Forelimb muscle (tissue), 1 donor: ENCODE measurements around the gene OTOF. TPM values are rescaled to one million over a fixed set of nuclear protein-coding genes. Genes with fewer than 3 reads are reported as not detected.

Experiments
- DNase-seq: peaks from one replicate; pipeline ENCODE4 v3.0.0-alpha.2; 2013; ENCODE audit warnings: low read depth
- polyA plus RNA-seq: library from polyadenylated mRNA; unstranded; fragments of 120-200 nt; gene quantifications from one replicate; pipeline ENCODE4 v1.2.1, GENCODE V29; 2013; ENCODE audit not compliant: insufficient read length

The OTOF gene
- polyA plus RNA-seq, 1 donor = 22.7 TPM

DNA sequence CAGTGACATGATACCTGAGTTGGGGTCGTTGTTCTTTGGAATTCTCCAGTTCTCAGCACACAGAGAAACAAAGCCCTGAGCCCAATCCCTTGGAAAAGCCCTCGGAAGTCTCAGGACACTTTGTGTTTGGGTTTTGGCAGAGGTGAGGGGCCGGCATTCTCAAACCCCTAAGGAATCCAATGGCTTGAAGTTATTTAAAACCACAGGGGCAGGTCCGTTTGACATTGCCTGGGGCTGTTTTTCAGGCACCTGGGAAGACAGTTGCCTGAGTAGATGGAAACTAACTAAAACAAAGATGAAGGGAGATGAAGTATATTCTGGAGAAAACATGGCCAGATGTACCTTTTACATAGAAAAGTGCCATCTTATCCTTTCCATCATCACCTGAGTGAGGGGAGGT lies 22.5 kb upstream of the OTOF start:
- DNase-seq = no peak

DNA sequence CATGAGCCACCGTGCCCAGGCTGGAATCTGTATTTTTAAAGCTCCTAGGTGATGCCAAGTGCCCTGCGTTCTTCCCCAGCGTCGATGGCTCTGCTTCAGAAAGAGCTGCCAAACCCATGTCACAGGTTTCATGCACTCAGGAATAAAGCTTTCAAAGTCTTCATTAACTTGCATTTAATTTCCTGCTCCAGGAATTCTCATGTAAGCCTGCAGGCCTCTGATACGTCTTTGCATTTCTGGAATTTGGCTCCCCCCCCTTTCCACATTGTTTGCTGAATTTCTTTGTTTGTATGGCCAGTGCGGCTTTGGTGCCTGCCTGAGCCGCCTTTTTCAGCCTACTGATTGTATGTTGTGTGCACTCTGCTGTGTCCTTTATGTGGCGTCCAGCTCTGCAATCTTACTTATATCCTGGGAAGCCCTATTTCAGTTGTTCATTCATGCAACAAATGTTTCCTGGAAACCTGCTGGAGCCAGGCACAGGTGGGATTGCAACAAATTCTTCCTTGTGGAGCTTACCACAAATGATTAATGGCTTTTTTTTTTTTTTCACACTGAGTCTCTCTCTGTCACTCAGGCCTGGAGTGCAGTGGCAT lies 17.9 kb upstream of the OTOF start:
- no peak for DNase-seq

DNA sequence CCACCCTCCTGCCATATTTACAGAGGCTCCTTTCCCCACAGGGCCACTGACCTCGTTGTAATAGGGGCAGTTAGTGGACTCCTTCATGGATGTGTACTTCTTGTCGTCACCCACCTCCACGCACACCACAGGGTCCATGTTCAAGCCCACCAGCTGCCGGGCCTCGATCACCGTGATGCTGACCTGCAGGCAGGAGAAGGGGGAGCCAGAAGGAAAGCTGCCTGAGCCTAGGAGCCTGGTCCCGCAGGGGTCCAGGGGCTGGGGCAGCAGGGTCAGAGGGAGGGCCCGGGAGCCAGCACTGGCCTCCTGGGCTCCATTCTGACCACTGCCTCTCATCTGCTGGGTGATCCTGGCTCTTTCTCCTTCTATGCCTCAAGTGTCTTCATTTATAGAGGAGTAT lies 17.0 kb upstream of the OTOF start:
- no peak for DNase-seq

DNA sequence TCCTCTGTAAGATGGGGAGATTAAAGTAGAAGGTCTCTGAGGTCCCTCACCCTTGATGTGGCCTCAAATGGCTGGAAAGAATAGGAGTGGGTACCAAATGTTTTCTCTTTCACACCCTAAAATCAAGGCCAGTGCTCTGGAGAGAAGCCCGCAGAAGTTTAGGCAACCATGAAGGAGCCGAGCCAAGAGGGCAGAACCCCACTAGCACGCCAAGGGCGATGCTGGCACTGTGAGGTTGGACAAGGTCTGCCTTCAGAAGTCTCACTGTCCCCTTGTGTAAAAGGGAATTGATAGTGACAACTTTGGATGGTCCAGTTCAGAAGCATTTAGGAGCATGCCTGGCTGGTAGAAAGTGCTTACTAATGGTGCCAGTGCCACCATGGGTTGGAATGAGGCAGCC lies 16.3 kb upstream of the OTOF start:
- DNase-seq = no peak

DNA sequence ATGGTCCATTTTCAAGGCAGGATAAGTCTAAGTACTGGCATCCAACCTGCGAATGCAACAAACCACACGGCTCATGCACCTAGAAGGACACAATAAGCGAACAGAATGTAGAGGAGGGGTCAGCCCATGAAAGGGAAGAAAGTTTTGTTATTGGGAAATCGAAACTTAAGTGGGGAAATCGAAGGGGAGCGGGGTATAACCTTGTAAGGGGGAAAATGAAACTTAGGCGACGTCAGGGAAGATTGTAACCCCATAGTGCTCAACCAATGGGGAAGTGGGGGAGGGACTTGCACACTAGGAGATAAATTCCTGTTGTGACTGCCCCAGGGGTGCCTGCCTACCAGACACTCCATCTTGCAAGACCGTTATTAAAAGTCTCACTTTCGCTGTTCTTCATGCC lies 15.6 kb upstream of the OTOF start:
- no peak for DNase-seq

DNA sequence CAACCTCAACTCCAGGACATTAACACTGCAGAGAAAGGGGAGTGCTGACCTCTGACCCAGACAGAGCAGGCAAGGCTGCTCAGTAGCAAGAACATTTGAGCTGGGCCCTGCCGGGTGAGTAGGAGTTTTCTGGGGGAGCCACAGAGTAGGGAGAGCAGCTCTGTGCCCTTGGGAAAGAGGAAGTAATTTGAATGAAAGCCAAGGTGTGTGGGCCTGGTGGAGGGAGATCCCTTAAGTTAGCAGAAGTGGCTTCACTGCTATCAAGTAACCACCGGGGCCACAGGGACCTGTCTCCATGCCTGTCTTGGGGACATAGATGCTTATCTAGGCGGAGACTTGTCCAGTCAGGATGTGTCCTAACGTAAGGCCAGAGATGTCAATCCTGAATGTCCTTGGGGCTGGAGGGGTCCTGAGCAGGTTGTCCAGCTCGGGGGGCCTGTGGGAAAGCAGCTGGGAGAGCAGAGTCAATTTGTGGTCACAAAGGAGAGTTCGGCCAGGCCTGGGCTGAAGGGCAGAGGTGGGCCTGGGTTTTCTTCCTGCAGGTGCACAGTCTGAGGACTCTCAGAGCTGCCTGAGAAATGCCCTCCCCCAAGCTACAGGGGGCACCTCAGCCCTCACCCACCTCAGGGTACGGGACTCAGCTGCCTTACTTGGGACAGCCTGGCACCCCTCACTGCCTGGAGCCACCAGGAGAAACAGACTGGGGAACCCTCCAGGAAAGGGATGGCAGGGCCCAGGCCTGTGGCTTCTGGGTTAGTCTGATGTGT lies 15.0 kb upstream of the OTOF start:
- DNase-seq = no peak

DNA sequence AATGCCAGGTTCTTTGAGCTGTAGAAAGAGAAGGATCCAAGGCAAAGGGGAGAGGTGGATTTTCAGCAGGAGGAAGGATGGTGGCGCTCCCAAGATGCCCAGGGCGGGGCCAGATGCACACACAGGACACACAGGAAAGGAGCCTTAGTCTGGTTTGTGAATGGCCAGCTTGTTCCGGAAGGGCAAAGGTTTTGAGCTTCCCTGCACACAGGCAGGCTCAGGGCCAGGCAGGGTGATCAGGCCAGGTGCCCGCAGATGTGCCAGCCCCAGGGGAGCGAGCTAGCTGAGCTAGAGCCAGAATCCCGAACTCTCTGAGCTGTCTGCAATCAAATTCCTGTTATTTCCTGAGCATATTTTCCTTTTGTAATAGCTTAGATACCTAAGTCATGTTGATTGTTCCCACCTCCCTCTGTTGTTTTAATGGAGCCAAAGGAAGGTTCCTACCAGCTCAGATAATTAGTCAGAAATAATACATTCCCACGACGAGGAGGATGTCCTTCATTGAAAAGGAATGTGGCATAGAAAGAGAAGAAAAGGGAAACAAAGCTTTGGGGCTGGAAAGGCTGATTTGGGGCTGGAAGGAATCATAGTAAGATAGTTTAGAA lies 13.7 kb upstream of the OTOF start:
- no peak for DNase-seq

DNA sequence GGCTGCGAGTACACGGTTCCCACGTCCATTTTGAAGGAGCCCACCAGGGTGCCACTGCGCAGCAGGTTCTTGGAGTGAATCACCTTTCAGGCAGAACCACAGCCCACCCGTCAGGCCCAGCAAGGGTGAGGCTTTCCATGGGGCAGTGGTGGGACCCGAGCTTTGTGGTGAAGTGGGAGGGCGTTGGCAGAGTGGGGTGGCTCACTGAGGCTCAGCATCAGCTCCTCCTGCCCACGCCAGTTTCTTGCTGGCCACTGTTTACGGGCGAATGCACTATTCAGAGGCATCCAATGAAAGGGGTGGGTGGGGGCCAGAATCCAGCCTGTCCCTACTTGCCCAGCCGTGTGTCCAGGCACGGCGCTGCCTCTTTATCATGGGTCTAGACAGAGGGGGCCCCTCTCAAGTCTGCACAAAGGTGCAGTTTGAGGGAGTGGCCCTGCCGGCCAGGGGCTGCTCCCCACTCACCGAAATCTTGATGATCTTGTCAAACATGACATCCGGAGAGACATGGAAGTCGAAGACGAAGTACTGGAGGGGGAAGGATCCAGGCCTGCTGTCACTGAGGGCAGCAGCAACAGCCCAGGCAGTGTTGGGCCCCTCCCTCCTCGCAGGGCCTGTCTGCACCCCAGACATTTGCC lies 11.4 kb upstream of the OTOF start:
- no peak for DNase-seq

DNA sequence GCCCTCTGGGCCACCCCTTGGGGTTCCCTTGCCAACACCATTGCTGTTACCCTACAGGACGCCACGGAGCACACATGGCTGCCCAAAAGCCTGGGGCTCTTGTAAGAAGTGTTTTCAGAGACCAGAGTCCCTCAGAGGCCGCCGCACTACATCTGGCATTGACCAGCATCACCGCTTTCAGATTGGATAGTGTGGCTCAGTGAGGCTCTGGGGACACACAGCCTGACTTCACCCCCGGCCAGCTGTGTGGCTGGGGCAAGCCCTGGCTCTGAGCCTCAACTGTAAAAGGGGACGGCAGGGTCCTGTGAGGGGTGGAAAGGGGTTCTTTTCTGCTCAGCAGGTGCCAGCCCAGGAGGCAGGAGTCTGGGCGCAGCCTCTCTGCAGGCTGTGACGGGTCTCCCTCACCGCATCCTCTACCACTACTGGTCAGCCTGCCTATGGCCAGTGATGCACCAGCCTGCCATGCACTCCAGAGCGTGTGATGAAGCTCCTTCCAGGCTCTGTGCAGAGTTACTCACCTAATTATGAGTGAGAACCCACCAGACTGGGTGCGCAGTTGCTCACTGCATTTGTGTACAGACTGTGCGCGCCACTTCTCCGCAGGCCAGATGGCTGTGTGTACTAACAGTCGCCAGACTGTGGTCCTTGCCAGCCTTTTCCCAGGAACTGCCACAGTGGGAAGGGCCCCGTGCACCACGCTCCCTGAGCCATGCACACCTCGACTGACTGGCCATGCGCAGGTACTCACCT lies 10.7 kb upstream of the OTOF start:
- no peak for DNase-seq

DNA sequence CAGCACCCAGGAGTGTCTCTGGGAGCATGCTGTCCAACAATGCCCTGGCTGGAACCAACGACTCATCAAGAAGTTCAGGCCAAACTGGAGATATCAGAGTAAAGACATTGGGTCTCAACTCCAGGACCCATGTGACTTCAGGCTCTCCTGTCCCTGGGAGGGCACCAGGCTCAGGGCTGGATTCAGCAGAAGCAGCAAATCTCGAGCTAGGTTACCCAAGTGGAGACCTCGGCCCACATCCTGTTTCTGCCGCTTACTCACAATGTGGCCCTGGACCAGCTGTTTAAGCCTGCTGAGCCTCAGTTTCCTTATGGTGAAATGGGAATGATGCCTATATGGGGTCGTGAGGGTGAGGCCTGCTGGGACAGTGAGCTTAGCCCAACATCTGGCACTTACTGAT lies 9.3 kb upstream of the OTOF start:
- no peak for DNase-seq

DNA sequence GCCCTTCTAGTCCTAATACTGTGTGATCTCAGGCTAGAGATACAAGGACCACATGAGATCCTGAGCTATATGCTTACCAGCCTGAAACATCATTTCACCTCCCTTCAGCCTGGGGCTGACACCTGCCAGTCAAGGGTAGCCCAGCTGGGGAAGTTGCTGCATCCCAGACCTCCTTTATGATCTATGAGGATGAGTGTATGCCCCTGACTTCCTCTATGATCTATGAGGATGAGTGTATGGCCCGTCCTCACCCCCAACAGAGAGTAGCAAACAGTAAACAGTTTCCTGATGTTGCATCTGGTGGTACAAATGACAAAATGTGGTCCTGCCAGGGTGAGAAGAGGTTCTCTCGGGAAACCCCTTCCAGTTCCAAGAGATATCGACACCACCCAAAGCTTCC lies 8.9 kb upstream of the OTOF start:
- DNase-seq = no peak

DNA sequence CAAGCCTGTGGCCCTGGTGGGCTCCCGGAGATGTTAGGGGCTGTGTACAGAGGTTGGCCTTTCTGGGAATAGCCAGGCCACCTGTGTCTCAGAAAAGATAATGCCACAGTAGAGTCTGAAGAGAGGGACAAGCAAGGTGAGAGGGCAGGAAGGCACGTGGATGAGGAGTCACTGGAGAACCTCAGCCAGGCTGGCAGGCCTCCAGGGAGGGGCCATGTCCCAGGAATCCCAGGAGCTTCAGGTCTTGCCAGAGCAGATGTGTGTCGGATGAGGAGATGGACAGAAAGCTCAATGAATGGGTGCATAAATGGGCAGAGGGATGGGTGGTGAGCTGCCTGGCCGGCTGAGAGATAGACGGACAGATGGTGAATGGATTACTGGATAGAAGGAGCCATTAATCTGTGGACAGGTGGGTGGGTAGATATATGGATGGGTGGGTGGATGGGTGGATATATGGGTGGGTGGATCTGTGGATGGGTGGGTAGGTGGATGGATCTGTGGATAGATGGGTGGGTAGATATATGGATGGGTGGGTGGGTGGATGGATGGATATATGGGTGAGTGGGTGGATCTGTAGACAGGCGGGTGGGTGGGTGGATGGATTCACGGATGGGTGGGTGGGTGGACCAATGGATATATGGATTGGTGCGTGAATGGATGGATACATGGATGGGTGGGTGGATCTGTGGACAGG lies 7.9 kb upstream of the OTOF start:
- DNase-seq = no peak

DNA sequence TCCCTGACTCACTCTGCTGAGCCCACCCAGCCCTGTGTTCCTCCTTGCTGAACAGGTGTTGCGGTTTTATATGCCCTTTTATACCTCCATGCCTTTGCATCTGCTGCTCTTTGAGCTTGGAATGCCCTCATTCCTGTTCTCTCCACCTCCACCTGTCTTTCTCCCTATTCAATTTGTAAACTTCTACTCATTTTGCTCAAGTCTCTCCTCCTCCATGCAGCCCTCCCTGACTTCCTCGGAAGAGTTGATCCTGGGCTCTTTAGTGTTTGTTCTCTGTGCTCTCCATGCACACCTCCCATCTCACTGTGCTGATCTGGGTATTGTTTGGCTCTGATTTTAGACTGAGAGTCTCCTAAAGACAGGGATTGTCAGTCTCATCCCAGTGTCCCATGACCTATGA lies 7.2 kb upstream of the OTOF start:
- no peak for DNase-seq

DNA sequence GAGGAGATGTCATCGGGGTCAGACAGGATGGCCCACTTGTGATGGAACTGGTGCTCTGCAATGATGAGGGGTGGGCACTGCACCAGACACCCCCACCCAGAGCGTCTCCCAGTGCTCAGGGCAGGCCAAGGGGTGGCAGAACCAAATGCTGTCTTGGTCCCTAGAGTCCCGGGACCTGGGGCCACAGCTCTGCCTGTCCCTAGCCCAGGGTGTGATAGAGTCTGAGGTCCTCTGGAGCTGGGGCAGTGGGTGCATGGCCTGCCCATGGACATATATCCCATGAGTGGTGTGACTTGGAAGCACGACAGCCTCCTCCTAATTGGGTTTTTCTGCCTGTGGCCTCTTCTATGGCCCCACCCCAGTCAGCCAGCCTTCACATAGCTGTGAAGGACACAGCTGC lies 6.7 kb upstream of the OTOF start:
- DNase-seq = no peak

DNA sequence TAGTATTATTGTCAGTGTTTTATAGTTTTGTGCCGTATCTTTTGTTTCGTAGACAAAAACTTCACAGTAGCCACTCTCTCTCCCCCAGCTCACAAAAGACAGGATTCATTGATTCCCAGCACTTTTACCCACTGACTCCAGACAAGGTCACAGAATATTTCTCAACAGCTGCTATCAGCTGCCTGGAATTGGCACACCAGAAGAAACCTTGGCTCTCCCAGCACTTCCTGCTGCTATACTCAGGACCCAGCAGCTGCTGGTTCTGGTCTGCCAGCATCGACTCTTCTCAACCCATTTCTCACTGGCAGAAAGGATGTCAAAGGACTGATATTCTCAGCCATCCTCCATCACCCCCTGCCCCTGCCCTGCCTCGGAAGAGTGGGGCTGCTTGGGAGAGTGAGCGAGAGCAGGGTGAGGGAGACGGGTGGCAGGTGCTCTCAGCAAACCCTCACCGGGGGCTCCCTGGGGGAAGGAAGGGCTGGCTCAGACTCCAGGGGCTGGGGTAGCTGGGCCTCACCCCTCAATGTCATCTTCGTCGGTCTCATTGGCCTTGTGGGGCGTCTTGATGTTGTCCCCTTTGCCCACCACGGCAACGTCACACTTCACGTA lies 6.1 kb upstream of the OTOF start:
- DNase-seq = no peak

DNA sequence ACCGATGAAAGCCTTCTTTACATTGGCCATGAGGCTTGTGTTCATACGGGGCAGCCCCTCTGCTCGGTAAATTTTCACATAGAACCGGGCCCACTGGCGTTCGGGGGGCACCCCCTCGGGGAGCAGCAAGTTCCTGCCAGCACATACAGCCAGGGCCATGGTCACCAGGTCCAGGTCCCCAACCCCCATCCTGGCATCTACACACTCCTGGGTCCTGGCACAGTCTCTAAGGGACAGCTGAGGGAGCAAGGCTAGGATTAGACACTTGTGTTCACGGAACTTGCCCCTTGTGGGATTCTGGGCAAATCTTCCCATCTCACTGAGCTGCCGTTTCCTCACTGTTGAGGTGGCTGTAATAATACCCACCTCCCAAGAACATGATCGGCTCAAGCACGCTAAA lies 5.6 kb upstream of the OTOF start:
- no peak for DNase-seq

DNA sequence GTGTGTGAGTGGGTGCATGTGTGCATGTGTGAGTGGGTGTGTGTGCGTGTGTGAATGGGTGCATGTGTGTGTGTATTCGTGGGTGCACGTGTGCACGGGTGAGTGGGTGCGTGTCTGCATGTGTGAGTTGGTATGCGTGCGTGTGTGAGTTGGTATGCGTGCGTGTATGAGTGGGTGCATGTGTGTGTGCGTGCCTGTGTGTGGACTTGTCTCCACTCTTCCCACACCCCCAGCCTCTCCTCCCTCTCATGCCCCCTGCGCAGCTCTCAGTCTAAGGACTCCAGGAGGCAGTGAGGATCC lies 5.1 kb upstream of the OTOF start:
- DNase-seq = no peak

DNA sequence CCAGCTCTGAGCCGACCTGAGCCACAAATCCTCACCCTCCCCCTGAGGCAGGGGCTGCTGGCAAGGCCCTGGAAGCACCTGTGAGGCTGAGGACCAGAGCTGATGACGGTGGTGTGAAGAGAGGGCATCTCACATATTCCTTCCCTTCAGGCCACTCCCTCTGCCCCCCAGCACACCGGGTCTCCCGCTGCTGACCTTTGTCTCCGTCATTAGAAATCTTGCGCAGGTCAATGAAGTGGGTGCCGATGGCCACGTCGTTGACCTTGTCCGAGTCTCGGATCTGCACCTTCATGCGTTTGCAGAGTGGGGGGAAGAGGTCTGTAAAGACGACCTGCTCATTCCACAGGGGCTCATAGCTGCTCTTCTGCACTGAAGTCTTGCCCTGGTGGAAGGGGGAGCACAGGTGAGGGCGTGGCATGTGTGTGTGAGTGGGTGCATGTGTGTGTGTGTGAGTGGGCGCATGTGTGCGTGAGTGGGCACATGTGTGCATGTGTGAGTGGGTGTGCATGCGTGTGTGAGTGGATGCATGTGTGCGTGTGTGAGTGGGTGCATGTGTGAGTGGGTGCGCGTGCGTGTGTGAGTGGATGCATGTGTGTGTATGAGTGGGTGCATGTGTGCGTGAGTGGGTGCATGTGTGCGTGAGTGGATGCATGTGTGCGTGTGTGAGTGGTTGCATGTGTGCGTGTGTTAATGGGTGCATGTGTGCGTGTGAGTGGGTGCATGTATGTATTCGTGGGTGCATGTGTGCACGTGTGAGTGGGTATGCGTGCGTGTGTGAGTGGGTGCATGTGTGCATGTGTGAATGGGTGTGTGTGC lies 4.5 kb upstream of the OTOF start:
- no peak for DNase-seq

DNA sequence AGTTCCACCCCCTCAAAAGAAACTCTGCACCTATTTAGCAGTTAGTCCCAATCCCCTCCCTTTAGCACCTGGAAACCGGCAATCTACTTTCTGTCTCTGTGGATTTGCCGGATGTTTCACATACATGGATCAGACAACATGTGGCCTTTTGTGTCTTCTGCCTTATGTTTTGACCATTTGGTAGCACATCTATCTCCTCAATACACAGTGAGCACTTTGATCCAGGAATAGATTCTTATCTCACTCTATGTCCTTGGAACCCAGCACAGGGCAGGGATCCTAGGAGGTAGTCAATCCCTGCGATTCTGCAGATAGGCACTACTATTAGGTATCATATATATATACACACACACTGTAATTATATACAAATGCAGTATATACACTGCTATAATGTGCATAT lies 3.8 kb upstream of the OTOF start:
- no peak for DNase-seq

DNA sequence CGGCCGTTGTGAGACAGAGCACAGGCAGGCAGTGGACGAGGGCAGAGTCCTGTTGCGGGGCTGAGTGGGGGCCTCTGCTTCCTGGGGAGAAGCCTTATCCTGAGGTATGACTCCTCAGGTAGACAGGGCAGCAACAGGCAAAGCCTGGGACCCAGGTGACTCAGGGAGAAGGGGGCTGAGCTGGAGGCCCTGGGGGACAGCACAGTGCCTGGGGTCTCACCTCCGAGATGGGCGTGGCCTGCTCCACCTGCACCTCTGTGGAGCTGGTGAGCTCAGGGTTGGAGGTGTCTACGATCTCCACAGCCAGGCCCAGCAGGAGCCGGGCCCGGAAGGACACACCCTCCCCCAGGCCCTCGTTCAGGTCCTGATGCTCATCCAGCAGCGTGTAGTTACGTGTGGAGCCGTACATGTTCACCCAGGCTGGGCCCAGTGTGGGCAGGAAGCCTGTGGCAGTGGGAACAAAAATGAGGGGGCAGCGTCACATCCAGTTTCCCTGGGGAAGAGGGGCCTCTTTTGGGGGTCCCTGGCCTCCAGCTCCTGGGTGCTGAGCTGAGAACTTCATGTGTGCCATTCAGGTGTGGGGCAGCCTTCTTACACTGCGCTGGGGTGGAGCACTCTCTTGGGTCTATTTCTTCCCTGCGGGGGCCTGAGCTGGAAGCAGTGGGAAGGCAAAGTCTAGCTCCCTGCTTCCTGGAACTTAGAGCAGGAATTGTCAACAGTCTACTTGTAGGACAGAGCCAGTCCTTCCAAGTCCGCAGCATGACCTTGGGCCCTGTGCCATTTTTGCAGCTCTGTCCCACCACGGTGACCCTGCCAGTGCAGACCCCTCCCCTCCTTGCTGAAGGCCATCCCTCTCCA lies 2.9 kb upstream of the OTOF start:
- DNase-seq = no peak
